Chondrocyte (in vitro differentiated cells): Measurements from ENCODE around the gene FAF1. TPM values are rescaled to one million over a fixed set of nuclear protein-coding genes. Genes with fewer than 3 reads are reported as not detected.
"Not testable (repeated sequence)": the region's sequence is repeated elsewhere in the genome, so short reads cannot be mapped to it uniquely, and the experiment has no call there.

ENCODE experiments used
- DNase-seq: peaks from one replicate; pipeline ENCODE4 v3.0.0; 2021; ENCODE audit warnings: mixed read lengths, low spot score
- H3K27ac Mint-ChIP-seq: one replicate; pipeline ENCODE4 v1.8.0; 2021; ENCODE audit warnings: mild to moderate bottlenecking, moderate library complexity, mixed read lengths; ENCODE audit not compliant: unreplicated experiment
- H3K27me3 Mint-ChIP-seq: 2 replicates; pipeline ENCODE4 v1.8.0; 2021; ENCODE audit warnings: low read depth, mixed read lengths
- H3K36me3 Mint-ChIP-seq: 2 replicates; pipeline ENCODE4 v1.8.0; 2021; ENCODE audit warnings: low read depth, mixed read lengths
- H3K4me1 Mint-ChIP-seq: 2 replicates; pipeline ENCODE4 v1.8.0; 2021; ENCODE audit warnings: low read depth, mild to moderate bottlenecking, mixed read lengths
- H3K4me3 Mint-ChIP-seq: one replicate; pipeline ENCODE4 v1.8.0; 2021; ENCODE audit warnings: mild to moderate bottlenecking, moderate library complexity, mixed read lengths; ENCODE audit not compliant: unreplicated experiment
- H3K9me3 Mint-ChIP-seq: 2 replicates; pipeline ENCODE4 v1.8.0; 2021; ENCODE audit warnings: low read depth, mixed read lengths
- CTCF ChIP-seq: fragments of 200-600 bp; sonication (generic); IDR thresholded peaks from 2 replicates; pipeline ENCODE4 v1.5.0; 2021; ENCODE audit warnings: antibody characterized with exemption, mild to moderate bottlenecking, moderate library complexity
- total RNA-seq: library from RNA; stranded (reverse); gene quantifications from 3 replicates; pipeline ENCODE4 v1.2.1, GENCODE V29; 2021

FAF1 gene
- total RNA-seq, 1 donor from 2014 or later = 38.7 TPM

- Mint-ChIP-seq H3K27ac (no peak overlapping the region), H3K9me3 (peaks cover 6% of the 10 kb centered on the region), H3K27me3 (peaks cover 46% of the 10 kb centered on the region), H3K36me3 (no peaks in the 10 kb centered on the region), H3K4me3 (no peak overlapping the region), H3K4me1 (no peaks in the 10 kb centered on the region)
- no peak for DNase-seq
- no peak for TF ChIP-seq CTCF
Observed at GRCh38 chr1:51000160-51000559, 40.1 kb upstream of the FAF1 start.

- not testable (repeated sequence) for H3K27ac Mint-ChIP-seq, H3K9me3 Mint-ChIP-seq, H3K36me3 Mint-ChIP-seq, DNase-seq, H3K4me3 Mint-ChIP-seq, H3K4me1 Mint-ChIP-seq
- peaks cover 42% of the 10 kb centered on the region for H3K27me3 Mint-ChIP-seq
Observed at GRCh38 chr1:50999375-50999774, 39.3 kb upstream of the FAF1 start.

GRCh38 chr1:50996083-50996482 lies 36.0 kb upstream of the FAF1 start:
- H3K4me3 Mint-ChIP-seq = no peak overlapping the region
- peaks cover 30% of the 10 kb centered on the region for H3K27me3 Mint-ChIP-seq
- no peak for TF ChIP-seq CTCF
- H3K9me3 Mint-ChIP-seq = peaks cover 6% of the 10 kb centered on the region
- no peaks in the 10 kb centered on the region for H3K36me3 Mint-ChIP-seq
- no peak for DNase-seq
- no peak overlapping the region for H3K27ac Mint-ChIP-seq
- H3K4me1 Mint-ChIP-seq = no peaks in the 10 kb centered on the region

- no peak for DNase-seq
- H3K4me1 Mint-ChIP-seq = no peaks in the 10 kb centered on the region
- peaks cover 28% of the 10 kb centered on the region for H3K27me3 Mint-ChIP-seq
- TF ChIP-seq CTCF = no peak
- H3K27ac Mint-ChIP-seq = no peak overlapping the region
- no peaks in the 10 kb centered on the region for H3K36me3 Mint-ChIP-seq
- no peak overlapping the region for H3K4me3 Mint-ChIP-seq
- peaks cover 6% of the 10 kb centered on the region for H3K9me3 Mint-ChIP-seq
Observed at GRCh38 chr1:50995651-50996050, 35.6 kb upstream of the FAF1 start.

- H3K27me3 Mint-ChIP-seq = peaks cover 22% of the 10 kb centered on the region
- peaks cover 6% of the 10 kb centered on the region for H3K9me3 Mint-ChIP-seq
Observed at GRCh38 chr1:50994997-50995396, 34.9 kb upstream of the FAF1 start.

More at GRCh38 chr1:50994997-50995396, 34.9 kb upstream of the FAF1 start:
- Mint-ChIP-seq H3K36me3 (no peaks in the 10 kb centered on the region), H3K4me3 (no peak overlapping the region), H3K4me1 (no peaks in the 10 kb centered on the region), H3K27ac (no peak overlapping the region)
- TF ChIP-seq CTCF = no peak
- DNase-seq = no peak
